ENCODE measurements around the gene GOT1.

GOT1 gene

GRCh38 chr10:99394256-99394655 is 36.2 kb downstream of the GOT1 start:
- DNase-seq, result no peak

GRCh38 chr10:99393683-99394082 is 36.7 kb downstream of the GOT1 start:
- no peak for DNase-seq

- no peak for DNase-seq
Observed at GRCh38 chr10:99393036-99393435, 37.4 kb downstream of the GOT1 start.

- no peak for DNase-seq
Observed at GRCh38 chr10:99391346-99391745, 39.1 kb downstream of the GOT1 start.

- no peak for DNase-seq
Observed at GRCh38 chr10:99389729-99390480, 40.5 kb downstream of the GOT1 start.

GRCh38 chr10:99387541-99387940 is 42.9 kb downstream of the GOT1 start:
- no peak for DNase-seq

GRCh38 chr10:99387071-99387470 is 43.4 kb downstream of the GOT1 start:
- DNase-seq, result no peak

GRCh38 chr10:99382176-99382575 is 48.2 kb downstream of the GOT1 start:
- DNase-seq, result no peak

GRCh38 chr10:99375426-99375825 is 55.0 kb downstream of the GOT1 start:
- no peak for DNase-seq

GRCh38 chr10:99374972-99375371 is 55.5 kb downstream of the GOT1 start:
- DNase-seq, result no peak

- DNase-seq, result no peak
Observed at GRCh38 chr10:99374526-99374925, 55.9 kb downstream of the GOT1 start.

GRCh38 chr10:99372546-99373271 is 57.7 kb downstream of the GOT1 start:
- DNase-seq, result no peak

GRCh38 chr10:99370993-99371392 is 59.4 kb downstream of the GOT1 start:
- no peak for DNase-seq

- no peak for DNase-seq
Observed at GRCh38 chr10:99369551-99369950, 60.9 kb downstream of the GOT1 start.

- no peak for DNase-seq
Observed at GRCh38 chr10:99369126-99369525, 61.3 kb downstream of the GOT1 start.

- DNase-seq, result no peak
Observed at GRCh38 chr10:99368646-99369045, 61.8 kb downstream of the GOT1 start.

GRCh38 chr10:99366666-99367065 is 63.8 kb downstream of the GOT1 start:
- no peak for DNase-seq

GRCh38 chr10:99365736-99366135 is 64.7 kb downstream of the GOT1 start:
- no peak for DNase-seq

GRCh38 chr10:99365311-99365710 is 65.1 kb downstream of the GOT1 start:
- DNase-seq, result no peak

GRCh38 chr10:99364125-99364524 is 66.3 kb downstream of the GOT1 start:
- no peak for DNase-seq

- no peak for DNase-seq
Observed at GRCh38 chr10:99360934-99361333, 69.5 kb downstream of the GOT1 start.

- DNase-seq, result no peak
Observed at GRCh38 chr10:99358101-99358500, 72.3 kb downstream of the GOT1 start.

GRCh38 chr10:99357691-99358090 is 72.7 kb downstream of the GOT1 start:
- DNase-seq, result no peak

- DNase-seq, result no peak
Observed at GRCh38 chr10:99353182-99353581, 77.2 kb downstream of the GOT1 start.

- DNase-seq, result no peak
Observed at GRCh38 chr10:99347672-99348071, 82.8 kb downstream of the GOT1 start.

Data from NK-92 treated with Interleukin-12 subunit alpha and Interleukin-12 subunit beta, amount 100 ng/mL, for 24 hours (cell line).